Breast epithelium (tissue), 3 donors: ENCODE measurements around the gene CNN1.

ENCODE experiments used
- POLR2A ChIP-seq: fragments of 450-650 bp; IDR thresholded peaks from one replicate; pipeline ENCODE4 v1.6.1; 2016; ENCODE audit warnings: antibody characterized with exemption, mild to moderate bottlenecking, moderate library complexity
- POLR2AphosphoS5 ChIP-seq, 3 donors: sonication (generic); formaldehyde crosslinking; IDR thresholded peaks; one replicate each; pipeline ENCODE4 v1.6.1; 2017; ENCODE audit warnings: antibody characterized with exemption in 3 of 3
- TF ChIP-seq, protein P1 (sequence below), 3 donors: fragments of 450-650 bp; IDR thresholded peaks; one replicate each; pipeline ENCODE4 v1.5.1; 2016 to 2017; ENCODE audit warnings: antibody characterized with exemption in 3 of 3, mild to moderate bottlenecking in 3 of 3, moderate library complexity in 3 of 3

DNA sequence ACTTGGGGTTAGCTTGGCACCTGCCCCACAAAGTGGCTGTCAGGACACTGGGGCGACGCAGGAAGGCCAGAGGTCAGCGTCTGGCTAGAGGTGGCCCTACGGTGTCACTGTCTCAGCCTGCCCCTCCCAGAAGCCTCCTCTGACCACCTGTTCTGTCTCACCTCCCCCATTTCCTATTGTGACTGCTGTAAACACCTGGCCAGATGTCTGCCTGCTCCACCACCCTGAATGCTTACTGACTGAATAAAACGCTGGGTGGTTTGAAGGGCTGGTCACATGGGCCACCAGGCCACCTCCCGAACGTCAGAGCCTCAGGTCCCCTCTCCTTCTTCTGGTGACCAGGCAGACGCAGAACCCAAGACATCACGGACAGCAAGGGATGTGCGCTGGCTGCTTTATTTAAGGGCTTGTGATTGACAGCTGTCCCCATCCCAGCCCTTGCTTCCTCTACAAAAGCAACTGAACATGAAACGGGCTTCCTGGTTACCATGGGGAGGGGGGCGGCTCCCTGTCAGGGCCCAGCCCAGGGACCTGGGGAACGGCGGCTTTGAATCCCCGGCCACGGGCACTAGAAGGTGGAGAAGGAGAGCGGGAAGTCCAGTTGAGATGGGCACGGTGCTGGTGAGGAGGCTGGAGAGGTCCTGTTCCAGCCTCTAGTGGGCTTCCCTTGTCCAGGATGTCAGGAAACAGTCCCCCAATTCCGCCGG is 14.2 kb downstream of the CNN1 start:
- TF ChIP-seq POLR2A = no peak
- TF ChIP-seq, protein P1, sequence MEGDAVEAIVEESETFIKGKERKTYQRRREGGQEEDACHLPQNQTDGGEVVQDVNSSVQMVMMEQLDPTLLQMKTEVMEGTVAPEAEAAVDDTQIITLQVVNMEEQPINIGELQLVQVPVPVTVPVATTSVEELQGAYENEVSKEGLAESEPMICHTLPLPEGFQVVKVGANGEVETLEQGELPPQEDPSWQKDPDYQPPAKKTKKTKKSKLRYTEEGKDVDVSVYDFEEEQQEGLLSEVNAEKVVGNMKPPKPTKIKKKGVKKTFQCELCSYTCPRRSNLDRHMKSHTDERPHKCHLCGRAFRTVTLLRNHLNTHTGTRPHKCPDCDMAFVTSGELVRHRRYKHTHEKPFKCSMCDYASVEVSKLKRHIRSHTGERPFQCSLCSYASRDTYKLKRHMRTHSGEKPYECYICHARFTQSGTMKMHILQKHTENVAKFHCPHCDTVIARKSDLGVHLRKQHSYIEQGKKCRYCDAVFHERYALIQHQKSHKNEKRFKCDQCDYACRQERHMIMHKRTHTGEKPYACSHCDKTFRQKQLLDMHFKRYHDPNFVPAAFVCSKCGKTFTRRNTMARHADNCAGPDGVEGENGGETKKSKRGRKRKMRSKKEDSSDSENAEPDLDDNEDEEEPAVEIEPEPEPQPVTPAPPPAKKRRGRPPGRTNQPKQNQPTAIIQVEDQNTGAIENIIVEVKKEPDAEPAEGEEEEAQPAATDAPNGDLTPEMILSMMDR (IDR thresholded peaks at IDR 0.05) = no peak
- no peak for TF ChIP-seq POLR2AphosphoS5 (IDR thresholded peaks at IDR 0.05)
